ENCODE results near the gene UBXN10.
"Not testable (repeated sequence)": the region's sequence is repeated elsewhere in the genome, so short reads cannot be mapped to it uniquely, and the experiment has no call there.

Gene UBXN10

GRCh38 chr1:20223551-20224419, 37.9 kb downstream of the UBXN10 start:
- in situ Hi-C loops (cut with HindIII; ENCODE audit: low pct_unique_long_range_greater_than_20kb, low sequenced_read_pairs) = no loop called here
- DNase-seq (ENCODE audit: low read depth in 1 of 2, low spot score in 1 of 2) = no peak
- no peak for TF ChIP-seq JUND (IDR thresholded peaks at IDR 0.05; ENCODE audit: low read depth)

- no peak for TF ChIP-seq JUND (IDR thresholded peaks at IDR 0.05; ENCODE audit: low read depth)
- DNase-seq (ENCODE audit: low read depth in 1 of 2, low spot score in 1 of 2) = no peak
- in situ Hi-C loops (cut with HindIII; ENCODE audit: low pct_unique_long_range_greater_than_20kb, low sequenced_read_pairs) = no loop called here
Measured at GRCh38 chr1:20224546-20224945, 38.6 kb downstream of the UBXN10 start.

- in situ Hi-C loops (cut with HindIII; ENCODE audit: low pct_unique_long_range_greater_than_20kb, low sequenced_read_pairs) = no loop called here
- no peak for DNase-seq (ENCODE audit: low read depth in 1 of 2, low spot score in 1 of 2)
Measured at GRCh38 chr1:20227704-20228103, 41.8 kb downstream of the UBXN10 start.

GRCh38 chr1:20228314-20228825, 42.5 kb downstream of the UBXN10 start:
- no peak for TF ChIP-seq JUND (IDR thresholded peaks at IDR 0.05; ENCODE audit: low read depth)
- in situ Hi-C loops (cut with HindIII; ENCODE audit: low pct_unique_long_range_greater_than_20kb, low sequenced_read_pairs) = no loop called here
- DNase-seq (ENCODE audit: low read depth in 1 of 2, low spot score in 1 of 2) = no peak

More at GRCh38 chr1:20227704-20228103, 41.8 kb downstream of the UBXN10 start:
- no peak for TF ChIP-seq JUND (IDR thresholded peaks at IDR 0.05; ENCODE audit: low read depth)

- TF ChIP-seq JUND (IDR thresholded peaks at IDR 0.05; ENCODE audit: low read depth) = no peak
- in situ Hi-C loops (cut with HindIII; ENCODE audit: low pct_unique_long_range_greater_than_20kb, low sequenced_read_pairs) = no loop called here
- no peak for DNase-seq (ENCODE audit: low read depth in 1 of 2, low spot score in 1 of 2)
Measured at GRCh38 chr1:20229171-20229570, 43.3 kb downstream of the UBXN10 start.

- DNase-seq (ENCODE audit: low read depth in 1 of 2, low spot score in 1 of 2) = peak in 1 of 2 experiments; percentile 22
- in situ Hi-C loops (cut with HindIII; ENCODE audit: low pct_unique_long_range_greater_than_20kb, low sequenced_read_pairs) = not testable (repeated sequence)
Measured at GRCh38 chr1:20232564-20232963, 46.7 kb downstream of the UBXN10 start.

- TF ChIP-seq JUND (IDR thresholded peaks at IDR 0.05; ENCODE audit: low read depth) = no peak
- in situ Hi-C loops (cut with HindIII; ENCODE audit: low pct_unique_long_range_greater_than_20kb, low sequenced_read_pairs) = no loop called here
- peak in 1 of 2 experiments; percentile 24 for DNase-seq (ENCODE audit: low read depth in 1 of 2, low spot score in 1 of 2)
Measured at GRCh38 chr1:20233394-20233793, 47.5 kb downstream of the UBXN10 start.

- no peak for DNase-seq (ENCODE audit: low read depth in 1 of 2, low spot score in 1 of 2)
- in situ Hi-C loops (cut with HindIII; ENCODE audit: low pct_unique_long_range_greater_than_20kb, low sequenced_read_pairs) = no loop called here
- no peak for TF ChIP-seq JUND (IDR thresholded peaks at IDR 0.05; ENCODE audit: low read depth)
Measured at GRCh38 chr1:20233866-20234265, 48.0 kb downstream of the UBXN10 start.

GRCh38 chr1:20234788-20235535, 49.1 kb downstream of the UBXN10 start:
- TF ChIP-seq JUND (IDR thresholded peaks at IDR 0.05; ENCODE audit: low read depth) = no peak
- in situ Hi-C loops (cut with HindIII; ENCODE audit: low pct_unique_long_range_greater_than_20kb, low sequenced_read_pairs) = no loop called here
- no peak for DNase-seq (ENCODE audit: low read depth in 1 of 2, low spot score in 1 of 2)

GRCh38 chr1:20237646-20238045, 51.8 kb downstream of the UBXN10 start:
- no peak for DNase-seq (ENCODE audit: low read depth in 1 of 2, low spot score in 1 of 2)
- no peak for TF ChIP-seq JUND (IDR thresholded peaks at IDR 0.05; ENCODE audit: low read depth)
- in situ Hi-C loops (cut with HindIII; ENCODE audit: low pct_unique_long_range_greater_than_20kb, low sequenced_read_pairs) = no loop called here

GRCh38 chr1:20240012-20240411, 54.1 kb downstream of the UBXN10 start:
- no peak for TF ChIP-seq JUND (IDR thresholded peaks at IDR 0.05; ENCODE audit: low read depth)
- in situ Hi-C loops (cut with HindIII; ENCODE audit: low pct_unique_long_range_greater_than_20kb, low sequenced_read_pairs) = no loop called here
- no peak for DNase-seq (ENCODE audit: low read depth in 1 of 2, low spot score in 1 of 2)

- no peak for TF ChIP-seq JUND (IDR thresholded peaks at IDR 0.05; ENCODE audit: low read depth)
Measured at GRCh38 chr1:20242890-20243479, 57.1 kb downstream of the UBXN10 start.

More at GRCh38 chr1:20242890-20243479, 57.1 kb downstream of the UBXN10 start:
- in situ Hi-C loops (cut with HindIII; ENCODE audit: low pct_unique_long_range_greater_than_20kb, low sequenced_read_pairs) = no loop called here
- DNase-seq (ENCODE audit: low read depth in 1 of 2, low spot score in 1 of 2) = no peak

Data from T47D (cell line).